ENCODE results near the gene ARSG.
"Not testable (repeated sequence)": the region's sequence is repeated elsewhere in the genome, so short reads cannot be mapped to it uniquely, and the experiment has no call there.

ARSG gene

GRCh38 chr17:68281965-68282364 is 9.3 kb upstream of the ARSG start:
- DNase-seq = not testable (repeated sequence)

GRCh38 chr17:68288375-68288774 is 2.9 kb upstream of the ARSG start:
- DNase-seq = no peak

GRCh38 chr17:68288804-68289203 is 2.5 kb upstream of the ARSG start:
- no peak for DNase-seq

GRCh38 chr17:68289473-68289872 is 1.8 kb upstream of the ARSG start:
- DNase-seq = no peak

DNA sequence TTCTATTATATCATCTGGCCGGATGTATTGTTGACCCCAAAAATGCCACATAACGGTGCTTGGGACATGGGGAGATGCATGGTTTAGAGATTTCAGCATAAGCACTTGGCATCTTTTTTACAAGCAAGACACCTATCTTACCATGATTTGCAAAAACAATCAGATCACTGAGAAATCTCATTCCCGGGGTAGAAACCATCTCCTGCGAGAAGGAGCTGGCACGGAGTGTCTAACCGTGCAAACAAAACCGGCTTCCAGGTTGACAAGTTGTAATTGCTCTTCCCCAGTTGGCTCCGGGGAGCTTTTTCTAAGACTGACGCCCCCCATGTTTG is 1.4 kb upstream of the ARSG start:
- no peak for DNase-seq

GRCh38 chr17:68290268-68290954 is 884 bp upstream of the ARSG start:
- DNase-seq = no peak

GRCh38 chr17:68291836-68292688 is 767 bp downstream of the ARSG start:
- DNase-seq = peak; percentile 86

- DNase-seq = no peak
Observed at GRCh38 chr17:68292689-68293040, 1.4 kb downstream of the ARSG start.

- no peak for DNase-seq
Observed at GRCh38 chr17:68293490-68294195, 2.3 kb downstream of the ARSG start.

- DNase-seq = no peak
Observed at GRCh38 chr17:68294196-68294555, 2.9 kb downstream of the ARSG start.

DNA sequence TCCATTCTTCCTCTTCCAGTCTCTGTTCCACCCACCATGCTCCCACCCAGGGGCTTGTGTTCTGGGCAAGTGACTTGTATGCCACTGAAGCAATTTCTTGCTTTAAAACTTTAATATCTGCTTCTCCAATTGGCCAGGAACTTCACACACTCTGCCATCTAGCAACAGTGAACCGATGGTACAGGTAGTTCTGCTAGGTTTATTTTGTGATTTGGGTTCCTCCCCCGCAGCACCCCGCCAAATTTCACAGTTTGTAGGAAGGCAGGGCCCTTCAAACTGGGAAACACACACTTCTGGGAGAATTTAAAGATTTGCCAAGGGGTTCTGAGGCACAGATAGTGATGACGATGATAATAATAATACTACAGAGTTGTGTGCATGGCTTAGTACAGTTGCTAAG is 3.3 kb downstream of the ARSG start:
- no peak for DNase-seq

DNA sequence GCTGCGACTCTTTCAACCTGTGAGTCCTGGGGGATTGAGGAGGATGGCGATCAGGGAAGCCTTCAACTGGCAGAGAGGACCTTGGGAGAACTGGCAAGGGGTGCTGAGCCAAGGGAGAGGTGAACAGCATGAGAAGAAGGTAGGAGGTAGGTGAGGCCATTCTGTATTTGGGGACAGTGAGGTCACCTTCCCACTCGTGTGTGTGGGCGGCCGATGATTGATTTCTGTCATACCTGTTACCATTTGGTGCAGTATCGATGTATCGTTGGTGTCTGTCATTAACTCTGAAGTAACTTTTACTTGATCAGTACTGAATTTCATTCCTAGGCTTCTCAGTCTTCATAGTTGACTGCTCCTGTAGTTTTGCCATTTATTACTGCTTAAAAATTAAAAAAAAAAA is 3.8 kb downstream of the ARSG start:
- DNase-seq = no peak

GRCh38 chr17:68296217-68297191 is 5.2 kb downstream of the ARSG start:
- DNase-seq = no peak

- no peak for DNase-seq
Observed at GRCh38 chr17:68297195-68297594, 5.9 kb downstream of the ARSG start.

- no peak for DNase-seq
Observed at GRCh38 chr17:68298601-68299000, 7.3 kb downstream of the ARSG start.

DNA sequence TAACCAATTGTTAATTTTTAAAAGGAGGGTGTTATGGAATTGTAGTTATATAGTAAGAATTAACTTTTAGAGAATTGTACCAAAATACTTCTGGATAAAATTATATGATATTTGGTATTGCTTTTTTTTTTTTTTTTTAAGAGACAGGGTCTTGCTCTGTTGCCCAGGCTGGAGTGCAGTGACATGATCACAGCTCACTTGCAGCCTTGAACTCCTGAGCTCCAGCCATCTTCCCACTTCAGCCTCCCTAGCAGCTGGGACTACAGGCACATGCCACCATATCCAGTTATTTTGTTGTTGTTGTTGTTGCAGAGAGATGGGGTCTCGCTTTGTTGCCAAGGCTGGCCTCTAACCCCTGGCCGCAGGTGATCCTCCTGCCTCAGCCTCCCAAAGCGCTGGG is 8.5 kb downstream of the ARSG start:
- DNase-seq = no peak

- DNase-seq = peak; percentile 82
Observed at GRCh38 chr17:68301438-68301959, 10.2 kb downstream of the ARSG start.

DNA sequence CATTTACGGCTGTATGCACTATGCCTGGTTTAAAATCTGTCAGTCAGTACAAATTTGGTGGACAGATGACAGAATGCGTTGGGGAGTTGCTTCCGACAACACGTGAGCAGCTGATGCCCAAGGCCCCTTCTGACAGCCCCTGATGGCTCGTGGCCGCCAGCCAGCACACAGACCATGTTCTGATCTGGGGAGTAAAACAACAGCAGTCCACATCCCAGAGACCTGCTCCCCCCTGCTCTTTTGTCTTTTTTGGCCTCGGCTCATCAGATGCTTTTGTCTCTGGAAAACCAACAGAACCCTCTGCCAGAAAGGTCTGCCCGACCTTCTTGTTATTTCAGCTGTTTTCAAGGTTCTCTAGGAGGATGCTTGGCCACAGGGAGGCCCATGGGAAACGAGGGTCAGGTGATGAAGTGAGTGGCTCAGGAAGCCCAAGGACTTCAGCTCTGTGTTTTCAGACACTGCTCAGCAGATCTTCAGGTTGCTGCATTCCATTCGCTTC is 10.8 kb downstream of the ARSG start:
- DNase-seq = peak; percentile 82

GRCh38 chr17:68302666-68303065 is 11.4 kb downstream of the ARSG start:
- DNase-seq = peak; percentile 84

DNA sequence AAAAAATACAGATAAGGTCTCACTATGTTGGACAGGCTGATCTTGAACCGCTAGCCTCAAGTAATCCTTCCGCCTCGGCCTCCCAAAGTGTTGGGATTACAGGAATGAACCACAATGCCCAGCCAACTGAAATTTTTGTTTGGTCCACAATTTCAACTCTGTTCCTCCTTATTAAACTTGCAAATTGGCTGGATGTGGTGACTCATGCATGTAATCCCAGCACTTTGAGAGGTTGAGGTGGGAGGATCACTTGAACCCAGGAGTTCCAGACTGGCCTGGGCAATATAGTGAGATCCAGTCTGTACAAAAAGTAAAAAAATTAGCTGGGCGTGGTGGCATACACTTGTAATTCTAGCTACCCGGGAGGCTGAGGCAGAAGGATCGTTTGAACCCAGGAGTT is 13.4 kb downstream of the ARSG start:
- DNase-seq = no peak

- no peak for DNase-seq
Observed at GRCh38 chr17:68305142-68305541, 13.8 kb downstream of the ARSG start.

DNA sequence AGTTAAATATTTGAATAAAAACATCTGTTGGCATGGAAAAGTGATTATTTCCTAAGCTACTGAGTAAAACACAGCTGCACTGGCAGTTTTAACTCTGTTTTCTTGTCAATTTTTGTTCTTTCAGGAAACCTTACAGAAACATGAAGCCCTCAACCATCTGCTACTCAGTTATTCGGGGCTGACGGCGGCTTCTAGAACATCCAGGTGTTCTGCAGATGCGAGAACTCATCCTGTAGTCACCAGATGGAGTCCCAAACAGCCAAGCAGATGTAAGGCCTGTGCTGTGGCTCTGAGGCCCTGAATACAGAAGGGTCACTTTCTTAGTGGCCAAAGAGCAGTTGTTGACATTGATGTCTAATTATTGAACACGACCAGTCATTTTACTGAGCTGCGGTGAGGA is 15.5 kb downstream of the ARSG start:
- peak; percentile 42 for DNase-seq

Measured in NCI-H2171 treated with DMSO at 0.1 percent for 48 hours (cell line).